GM21526 (cell line): Measurements from ENCODE around the gene REG3G.
"Not testable (repeated sequence)": the region's sequence is repeated elsewhere in the genome, so short reads cannot be mapped to it uniquely, and the experiment has no call there.

Experiments
- ATAC-seq: cut with Tn5 transposase; IDR thresholded peaks from one replicate; pipeline ENCODE4 v1.9.1; 2021; ENCODE audit warnings: moderate library complexity; ENCODE audit not compliant: unreplicated experiment, low FRiP score

Gene REG3G

DNA sequence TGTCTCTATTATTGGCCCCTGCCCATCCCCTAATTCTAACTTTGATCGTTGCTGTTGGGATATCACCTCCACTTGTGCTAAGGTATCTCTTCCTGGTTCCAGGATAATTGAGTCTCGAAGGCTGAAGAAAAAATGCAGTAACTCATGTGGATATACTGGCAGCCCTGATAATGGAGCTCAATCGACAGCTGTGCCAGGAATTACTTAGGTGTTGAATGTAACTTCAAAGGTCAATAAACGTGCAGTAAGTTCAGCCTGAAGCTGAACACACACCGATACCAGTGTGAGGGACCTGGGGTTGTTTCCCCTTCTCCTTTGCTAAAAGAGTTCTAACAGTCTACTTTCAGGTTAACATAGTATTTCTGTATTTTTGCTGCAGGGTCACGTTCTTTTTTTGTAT lies 11.9 kb upstream of the REG3G start:
- ATAC-seq: no peak

DNA sequence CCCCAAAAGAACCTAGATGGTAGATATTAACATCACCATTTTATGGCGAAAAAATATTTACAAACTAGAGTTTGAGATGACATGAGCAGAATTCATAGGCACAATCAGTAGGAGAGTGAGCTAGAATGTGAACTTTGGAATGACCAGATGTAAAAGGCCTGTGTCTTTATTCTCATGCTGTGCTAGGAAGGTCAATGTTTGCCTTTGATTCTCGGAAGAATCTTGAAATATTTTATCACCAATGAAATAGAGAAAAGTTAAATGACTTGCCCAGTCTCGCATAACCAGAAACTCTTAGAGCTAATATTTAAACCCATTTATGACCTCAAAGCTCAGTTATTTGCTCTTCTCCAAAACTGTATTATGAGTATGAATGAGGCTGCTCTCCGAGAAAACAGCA lies 9.2 kb upstream of the REG3G start:
- ATAC-seq: no peak

DNA sequence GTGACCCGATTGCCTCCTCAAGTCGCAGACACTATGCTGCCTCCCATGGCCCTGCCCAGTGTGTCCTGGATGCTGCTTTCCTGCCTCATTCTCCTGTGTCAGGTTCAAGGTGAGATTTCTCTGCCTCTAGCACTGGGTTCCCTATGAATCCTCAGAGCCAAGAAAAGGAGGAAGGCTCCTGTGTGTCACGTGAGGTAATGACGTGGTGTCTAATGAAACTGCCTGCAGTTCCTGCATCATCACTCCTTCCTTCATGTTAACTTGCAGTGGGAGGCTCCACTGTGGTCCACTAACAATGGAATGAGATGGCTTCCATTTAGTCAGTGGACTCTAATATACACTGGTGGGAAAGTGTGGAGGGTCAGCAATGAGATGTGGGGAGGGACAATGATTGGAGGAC lies 559 bp downstream of the REG3G start:
- no peak for ATAC-seq

DNA sequence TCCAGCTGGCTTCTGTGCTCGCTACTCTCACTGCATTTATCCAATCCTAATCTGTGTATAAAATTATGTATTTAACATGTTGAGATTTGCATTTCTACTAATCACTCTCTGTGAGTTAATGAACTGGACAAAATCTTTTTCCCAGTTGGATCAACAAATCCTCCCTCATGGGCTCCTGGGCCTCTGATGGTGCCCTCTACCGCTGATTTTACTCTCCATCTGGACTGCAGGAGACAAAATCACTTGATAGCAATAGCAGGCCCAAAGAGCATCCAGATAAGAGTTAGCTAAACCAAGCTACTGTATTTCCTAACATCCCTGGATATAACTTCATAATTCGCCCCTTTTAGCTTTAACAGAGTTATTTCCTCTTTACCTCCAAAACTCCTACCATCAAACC lies 14.4 kb downstream of the REG3G start:
- no peak for ATAC-seq

DNA sequence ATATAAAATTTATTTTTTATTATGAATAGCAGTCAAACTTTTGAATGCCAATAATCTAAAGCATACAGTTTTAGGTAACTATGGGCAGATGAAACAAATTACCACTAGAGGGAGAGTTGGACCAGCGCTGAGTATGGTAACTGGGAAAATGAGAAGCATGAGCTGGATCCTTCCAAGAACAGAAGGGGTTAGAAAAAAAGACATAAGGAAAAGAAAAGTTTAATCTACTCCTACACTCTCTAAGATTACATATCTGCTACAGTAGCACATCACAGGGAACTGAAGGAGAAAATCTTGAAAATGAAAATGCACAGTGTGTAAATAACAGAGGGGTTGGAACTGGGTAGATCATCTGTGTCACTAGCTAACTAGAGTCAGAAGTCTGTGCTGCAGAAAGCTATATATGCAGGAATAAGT lies 15.5 kb downstream of the REG3G start:
- no peak for ATAC-seq

DNA sequence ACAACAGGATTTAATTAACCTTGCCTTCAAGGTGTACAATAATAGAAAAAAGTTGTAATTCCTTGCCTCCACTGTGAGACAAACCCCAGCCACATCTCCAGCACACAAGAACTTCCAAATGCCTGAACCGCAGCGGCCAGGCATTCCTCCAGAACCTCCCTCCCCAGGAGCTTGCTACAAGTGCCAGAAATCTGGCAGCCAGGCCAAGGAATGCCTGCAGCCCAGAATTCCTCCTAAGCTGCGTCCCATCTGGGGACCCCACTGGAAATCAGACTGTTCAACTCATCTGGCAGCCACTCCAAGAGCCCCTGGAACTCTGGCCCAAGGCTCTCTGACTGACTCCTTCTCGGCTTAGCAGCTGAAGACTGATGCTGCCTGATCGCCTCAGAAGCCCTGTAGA lies 28.0 kb downstream of the REG3G start:
- not testable (repeated sequence) for ATAC-seq

DNA sequence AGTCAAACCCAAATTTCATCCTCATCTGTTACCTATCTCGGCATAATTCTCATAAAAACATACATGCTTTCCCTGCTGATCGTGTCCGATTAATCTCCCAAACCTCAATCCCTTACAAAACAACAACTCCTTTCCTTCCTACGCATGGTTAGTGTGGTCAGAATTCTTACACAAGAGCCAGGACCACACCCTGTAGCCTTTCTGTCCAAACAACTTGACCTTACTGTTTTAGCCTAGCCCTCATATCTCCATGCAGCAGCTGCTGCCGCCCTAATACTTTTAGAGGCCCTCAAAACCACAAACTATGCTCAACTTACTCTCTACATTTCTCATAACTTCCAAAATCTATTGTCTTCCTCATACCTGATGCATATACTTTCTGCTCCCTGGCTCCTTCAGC lies 29.3 kb downstream of the REG3G start:
- ATAC-seq: not testable (repeated sequence)

DNA sequence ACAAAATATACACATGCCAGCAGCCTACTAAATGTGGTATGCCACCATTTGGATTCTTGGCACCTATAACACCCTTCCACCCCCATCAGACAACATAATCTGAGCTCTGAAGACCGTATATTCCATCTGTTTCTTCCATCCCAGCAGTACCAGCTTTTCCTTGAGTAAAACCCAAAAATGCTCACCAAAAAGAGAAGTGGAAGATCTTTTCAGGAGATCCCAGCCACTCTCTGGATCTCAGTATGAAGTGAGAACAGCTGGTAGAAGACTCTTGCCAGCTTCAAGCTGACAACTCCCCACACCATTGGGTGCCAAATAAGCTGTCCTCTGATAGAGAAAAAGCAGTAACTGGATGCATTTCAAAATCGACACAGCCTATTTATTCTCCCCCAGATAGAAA lies 39.7 kb downstream of the REG3G start:
- no peak for ATAC-seq

DNA sequence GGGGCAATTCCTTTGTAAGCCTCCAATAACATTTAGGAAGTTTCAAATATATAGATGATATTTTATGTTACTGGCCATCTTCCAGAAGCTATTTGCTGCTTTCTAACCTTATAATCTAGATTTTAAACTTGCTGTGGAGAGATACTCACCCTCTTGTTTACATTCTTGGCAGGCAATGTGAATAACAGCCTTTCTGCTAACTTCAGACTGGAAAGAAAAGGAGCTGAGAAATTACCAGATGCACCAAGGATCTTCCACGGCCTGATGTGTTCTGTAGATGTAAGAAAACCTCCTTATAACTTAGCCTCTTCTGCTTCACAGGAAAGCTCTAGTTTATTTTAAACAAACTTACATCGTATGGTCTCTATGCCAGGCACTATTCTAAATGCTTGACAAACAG lies 45.6 kb downstream of the REG3G start:
- ATAC-seq: no peak
